Body of pancreas (tissue), 4 donors: ENCODE measurements around the gene RNLS. TPM values are rescaled to one million over a fixed set of nuclear protein-coding genes. Genes with fewer than 3 reads are reported as not detected.

Experiments
- ATAC-seq: fragments of 150-250 bp; one replicate; pipeline ENCODE4 v1.9.1; 2016
- DNase-seq, 4 donors: peaks; one replicate each; pipeline ENCODE4 v3.0.0-alpha.2; 2019
- H3K27ac ChIP-seq, 4 donors: fragments of 200-600 bp; sonication (generic); 1 replicate in 3 of 4; 2 replicates in 1 of 4; pipeline versions ENCODE4 v1.5.1 to v1.6.1; 2016 to 2019; ENCODE audit warnings: mild to moderate bottlenecking in 1 of 4, mixed read lengths in 1 of 4, moderate library complexity in 1 of 4
- H3K27me3 ChIP-seq, 2 donors: fragments of 200-600 bp; sonication (generic); one replicate each; pipeline ENCODE4 v1.6.0; 2016; ENCODE audit warnings: mild to moderate bottlenecking in 1 of 2
- H3K36me3 ChIP-seq, 2 donors: fragments of 200-600 bp; sonication (generic); replicated peaks in 1 of 2; 2 replicates each; pipeline ENCODE4 v1.5.1; 2016; ENCODE audit warnings: low read depth in 2 of 2; ENCODE audit not compliant: insufficient read depth in 1 of 2
- H3K4me1 ChIP-seq: fragments of 200-600 bp; sonication (generic); one replicate; pipeline ENCODE4 v1.6.0; 2016
- H3K4me3 ChIP-seq, 2 donors: fragments of 200-600 bp; sonication (generic); 1 replicate in 1 of 2; 2 replicates in 1 of 2; pipeline ENCODE4 v1.5.1; 2016 to 2019
- H3K9me3 ChIP-seq, 3 donors: fragments of 200-600 bp; sonication (generic); 1 replicate in 2 of 3; 2 replicates in 1 of 3; pipeline ENCODE4 v1.5.1; 2016
- CTCF ChIP-seq, 7 experiments: fragments of 450-650 bp in 4 of 7; fragments of 200-600 bp in 3 of 7; sonication (generic) in 3 of 7; IDR thresholded peaks; one replicate each; pipeline ENCODE4 v1.5.1; 2016 to 2019; ENCODE audit warnings: antibody characterized with exemption in 7 of 7
- POLR2A ChIP-seq, 3 donors: fragments of 450-650 bp; IDR thresholded peaks; one replicate each; pipeline ENCODE4 v1.6.1; 2016; ENCODE audit warnings: antibody characterized with exemption in 3 of 3, mild to moderate bottlenecking in 2 of 3
- WGBS, 2 donors: methylation state at CpG; one replicate each; pipeline ENCODE4 v1.1.5; 2017; 5-methylcytosine and 5-hydroxymethylcytosine counted together
- intact Hi-C: fragments of 100-400 bp; cut with DNase I; formaldehyde crosslinking; loops from one replicate; pipeline ENCODE4 v1.15.1; 2023
- total RNA-seq, 2 donors: library from RNA; depleted of rRNA; stranded (reverse); fragments of >200 nt; gene quantifications; one replicate each; pipeline ENCODE4 v1.1.0, GENCODE V29; 2016

RNLS gene
- total RNA-seq, 2 donors from 2014 or later = 7.9 to 26.5 TPM

GRCh38 chr10:88525371-88526069, 57.6 kb downstream of the RNLS start:
- intact Hi-C loops = no loop called here
- peak; percentile 55 for ATAC-seq
- 75 to 77% methylated on average over 3 of the region's 3 CpGs for WGBS, 2 donors
- Histone ChIP-seq H3K27me3 (no peaks in the 10 kb centered on the region), H3K27ac (no peak overlapping the region), H3K4me3 (no peak overlapping the region), H3K4me1 (peaks cover 6% of the 10 kb centered on the region), H3K36me3 (no peaks in the 10 kb centered on the region), H3K9me3 (no peaks in the 10 kb centered on the region)
- no peak for TF ChIP-seq CTCF (IDR thresholded peaks at IDR 0.05)
- TF ChIP-seq POLR2A (IDR thresholded peaks at IDR 0.05) = no peak
- DNase-seq = peak; percentile 50 to 79 (median 60)

- H3K27me3 ChIP-seq = no peaks in the 10 kb centered on the region
- H3K4me3 ChIP-seq = no peak overlapping the region
- WGBS, 2 donors = 83 to 85% methylated on average over 6 of the region's 6 CpGs
- ATAC-seq (no peak), DNase-seq (no peak)
- no peak overlapping the region for H3K27ac ChIP-seq
- H3K36me3 ChIP-seq = no peaks in the 10 kb centered on the region
- H3K4me1 ChIP-seq = peaks cover 6% of the 10 kb centered on the region
- no peaks in the 10 kb centered on the region for H3K9me3 ChIP-seq
- intact Hi-C loops = no loop called here
- TF ChIP-seq POLR2A (IDR thresholded peaks at IDR 0.05) = no peak
- no peak for TF ChIP-seq CTCF (IDR thresholded peaks at IDR 0.05)
Measured at GRCh38 chr10:88523739-88524400, 59.2 kb downstream of the RNLS start.

GRCh38 chr10:88522715-88523114, 60.4 kb downstream of the RNLS start:
- Histone ChIP-seq H3K9me3 (no peaks in the 10 kb centered on the region), H3K27ac (no peak overlapping the region), H3K4me3 (no peak overlapping the region), H3K36me3 (no peaks in the 10 kb centered on the region), H3K27me3 (no peaks in the 10 kb centered on the region), H3K4me1 (peaks cover 6% of the 10 kb centered on the region)
- no peak for DNase-seq
- WGBS, 2 donors = 82 to 83% methylated on average over 1 of the region's 1 CpG
- TF ChIP-seq POLR2A (IDR thresholded peaks at IDR 0.05) = no peak
- intact Hi-C loops = no loop called here
- ATAC-seq = no peak

- DNase-seq = no peak
- Histone ChIP-seq H3K36me3 (no peaks in the 10 kb centered on the region), H3K4me1 (peaks cover 6% of the 10 kb centered on the region), H3K4me3 (no peak overlapping the region), H3K27me3 (no peaks in the 10 kb centered on the region), H3K27ac (no peak overlapping the region), H3K9me3 (no peaks in the 10 kb centered on the region)
- intact Hi-C loops = no loop called here
- WGBS, 2 donors = 90 to 100% methylated on average over 1 of the region's 1 CpG
- ATAC-seq = no peak
- TF ChIP-seq POLR2A (IDR thresholded peaks at IDR 0.05) (no peak), CTCF (IDR thresholded peaks at IDR 0.05) (no peak)
Measured at GRCh38 chr10:88521791-88522190, 61.3 kb downstream of the RNLS start.

- Histone ChIP-seq H3K4me1 (no peaks in the 10 kb centered on the region), H3K27ac (no peak overlapping the region), H3K36me3 (no peaks in the 10 kb centered on the region), H3K9me3 (no peaks in the 10 kb centered on the region), H3K27me3 (no peaks in the 10 kb centered on the region), H3K4me3 (no peak overlapping the region)
- intact Hi-C loops = no loop called here
- ATAC-seq (no peak), DNase-seq (no peak)
- no peak for TF ChIP-seq CTCF (IDR thresholded peaks at IDR 0.05)
- TF ChIP-seq POLR2A (IDR thresholded peaks at IDR 0.05) = no peak
- whole genome bisulfite sequencing, 2 donors = 84 to 100% methylated on average over 1 of the region's 1 CpG
Measured at GRCh38 chr10:88515235-88515634, 67.9 kb downstream of the RNLS start.
